Activated CD4-positive, alpha-beta memory T cell treated with anti-CD3 and anti-CD28 coated beads for 36 hours (primary cell): Measurements from ENCODE around the gene NEXMIF. TPM values are rescaled to one million over a fixed set of nuclear protein-coding genes. Genes with fewer than 3 reads are reported as not detected.
"Not testable (repeated sequence)": the region's sequence is repeated elsewhere in the genome, so short reads cannot be mapped to it uniquely, and the experiment has no call there.

Experiments
- CTCF ChIA-PET: fragments of 350-600 bp; sonication (Branson Sonifier 250); formaldehyde crosslinking; loops from one replicate; lab custom pipeline; 2021; ENCODE audit warnings: antibody characterized with exemption, inconsistent platforms; lab: Charles Lee
- POLR2A ChIA-PET: fragments of 350-600 bp; sonication (Branson Sonifier 250); formaldehyde crosslinking; loops from one replicate; lab custom pipeline; 2021; ENCODE audit warnings: antibody characterized with exemption; lab: Charles Lee
- DNase-seq: peaks from one replicate; pipeline ENCODE4 v3.0.0-alpha.2; 2020
- H3K27ac Mint-ChIP-seq: one replicate; pipeline ENCODE4 v1.8.0; 2021; ENCODE audit warnings: mixed read lengths
- H3K27me3 Mint-ChIP-seq: one replicate; pipeline ENCODE4 v1.8.0; 2021; ENCODE audit warnings: mixed read lengths
- H3K36me3 Mint-ChIP-seq: one replicate; pipeline ENCODE4 v1.8.0; 2021; ENCODE audit warnings: mixed read lengths
- H3K4me1 Mint-ChIP-seq: one replicate; pipeline ENCODE4 v1.8.0; 2021; ENCODE audit warnings: low read depth, mixed read lengths
- H3K4me3 Mint-ChIP-seq: one replicate; pipeline ENCODE4 v1.8.0; 2021; ENCODE audit warnings: mild to moderate bottlenecking, mixed read lengths
- H3K9me3 Mint-ChIP-seq: one replicate; pipeline ENCODE4 v1.8.0; 2021; ENCODE audit warnings: mixed read lengths
- intact Hi-C: fragments of 100-400 bp; cut with micrococcal nuclease; formaldehyde crosslinking; loops from one replicate; pipeline ENCODE4 v1.15.1; 2023
- total RNA-seq, 2 experiments: library from RNA; stranded (reverse); gene quantifications; one replicate each; pipeline ENCODE4 v1.2.3, GENCODE V29; 2021

Gene NEXMIF
- under 1 TPM; 0.33 to 0.70 TPM for total RNA-seq

DNA sequence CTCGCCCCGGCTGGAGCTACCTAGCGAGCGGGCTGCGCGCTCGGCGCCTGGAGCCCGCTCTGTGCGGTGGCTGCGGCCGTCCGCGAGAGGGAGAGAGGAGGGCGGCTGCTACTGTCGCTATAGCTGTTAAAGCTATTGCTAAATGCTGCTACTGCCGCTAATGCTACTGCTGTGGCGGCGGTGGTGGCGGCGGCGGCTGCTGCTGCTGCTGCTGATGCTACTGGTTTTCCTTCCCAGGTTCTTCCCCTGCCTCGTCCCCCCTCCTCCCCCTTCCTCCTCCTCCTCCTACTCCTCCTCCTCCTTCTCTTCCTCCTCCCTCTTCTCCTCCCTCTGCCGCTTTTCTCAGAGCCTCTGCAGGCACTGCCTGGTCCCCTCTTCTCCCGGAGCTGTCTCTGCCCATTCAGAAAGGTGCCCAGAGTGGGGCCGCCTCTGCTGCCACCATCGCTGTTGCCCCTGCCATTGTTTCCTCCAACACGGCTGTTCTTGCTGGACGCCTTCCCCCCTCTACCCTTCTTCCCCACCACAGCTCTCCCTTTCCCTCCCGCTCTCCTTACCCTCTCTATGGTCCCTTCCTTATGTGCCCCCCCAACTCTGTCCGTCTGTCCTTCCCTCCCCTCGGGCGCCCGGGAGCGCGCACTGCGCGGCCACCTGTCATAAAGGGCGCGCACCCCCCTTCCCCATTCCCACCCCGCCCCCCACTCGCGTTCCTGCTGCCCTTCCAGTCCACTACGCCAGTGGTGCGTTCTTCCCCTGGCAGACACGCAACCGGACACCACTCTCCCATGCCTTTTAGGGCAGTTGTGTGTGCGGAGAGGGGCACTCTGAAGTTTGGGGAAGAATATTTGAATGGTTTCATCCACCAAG lies at the start of gene NEXMIF:
TSS of gene NEXMIF (minus strand) at position 228 of the 864 bp plus-strand sequence.
- POLR2A ChIA-PET, result interaction anchor here (1.2 kb wide), 1 partner anchor 311 kb away, joined by 3 read pairs; the partner anchor contains the start of gene RLIM
- H3K27ac Mint-ChIP-seq, result peak within 1 kb of the TSS; percentile 64
- intact Hi-C loops, result loop anchor here (2.0 kb wide), 1 partner anchor 349 kb away; the partner anchor contains the start of gene UPRT
- H3K4me1 Mint-ChIP-seq, result peaks cover 8% of the 10 kb centered on the region
- CTCF ChIA-PET, result interaction anchor here (1.0 kb wide), 1 partner anchor 10 kb away, joined by 3 read pairs; no protein-coding TSS in a partner anchor
- DNase-seq, result peak; percentile 51
- H3K9me3 Mint-ChIP-seq, result no peaks in the 10 kb centered on the region
- peak within 1 kb of the TSS; percentile 80 for H3K4me3 Mint-ChIP-seq
- H3K27me3 Mint-ChIP-seq, result peaks cover 8% of the 10 kb centered on the region
- no peaks in the 10 kb centered on the region for H3K36me3 Mint-ChIP-seq

DNA sequence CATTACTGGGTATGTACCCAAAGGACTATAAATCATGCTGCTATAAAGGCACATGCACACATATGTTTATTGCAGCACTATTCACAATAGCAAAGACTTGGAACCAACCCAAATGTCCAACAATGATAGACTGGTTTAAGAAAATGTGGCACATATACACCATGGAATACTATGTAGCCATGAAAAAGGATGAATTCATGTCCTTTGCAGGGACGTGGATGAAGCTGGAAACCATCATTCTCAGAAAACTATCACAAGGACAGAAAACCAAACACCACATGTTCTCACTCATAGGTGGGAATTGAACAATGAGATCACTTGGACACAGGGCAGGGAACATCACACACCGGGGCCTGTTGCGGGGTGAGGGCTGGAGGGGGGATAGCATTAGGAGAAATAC lies 36.7 kb upstream of the NEXMIF start:
- POLR2A ChIA-PET, result not testable (repeated sequence)

DNA sequence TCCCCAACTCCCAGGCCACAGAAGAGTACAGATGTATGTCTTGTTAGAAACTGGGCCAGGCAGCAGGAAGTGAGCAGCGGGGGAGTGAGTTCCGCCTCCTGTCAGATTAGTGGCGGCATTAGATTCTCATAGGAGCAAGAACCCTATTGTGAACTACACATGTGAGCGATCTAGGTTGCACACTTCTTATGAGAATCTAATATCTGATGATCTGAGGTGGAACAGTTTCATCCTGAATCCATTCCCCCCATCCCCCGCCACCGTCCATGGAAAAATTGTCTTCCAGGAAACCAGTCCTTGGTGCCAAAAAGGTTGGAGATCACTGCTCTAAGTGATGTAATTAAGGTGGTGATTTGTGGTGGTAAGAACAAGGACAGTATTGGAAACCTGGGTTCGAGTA lies 24.5 kb upstream of the NEXMIF start:
- intact Hi-C loops, result no loop called here
- ChIA-PET POLR2A (no interaction called here), CTCF (no interaction called here)
- Mint-ChIP-seq H3K27ac (no peak overlapping the region), H3K36me3 (no peaks in the 10 kb centered on the region), H3K4me1 (no peaks in the 10 kb centered on the region), H3K4me3 (no peak overlapping the region), H3K9me3 (peaks cover 1% of the 10 kb centered on the region), H3K27me3 (peaks cover 2% of the 10 kb centered on the region)
- DNase-seq, result no peak

More for the DNA sequence above, 36.7 kb upstream of the NEXMIF start:
- H3K27ac Mint-ChIP-seq, H3K9me3 Mint-ChIP-seq, H3K4me3 Mint-ChIP-seq, CTCF ChIA-PET, DNase-seq, H3K4me1 Mint-ChIP-seq, H3K36me3 Mint-ChIP-seq, H3K27me3 Mint-ChIP-seq, intact Hi-C loops: not testable (repeated sequence)

DNA sequence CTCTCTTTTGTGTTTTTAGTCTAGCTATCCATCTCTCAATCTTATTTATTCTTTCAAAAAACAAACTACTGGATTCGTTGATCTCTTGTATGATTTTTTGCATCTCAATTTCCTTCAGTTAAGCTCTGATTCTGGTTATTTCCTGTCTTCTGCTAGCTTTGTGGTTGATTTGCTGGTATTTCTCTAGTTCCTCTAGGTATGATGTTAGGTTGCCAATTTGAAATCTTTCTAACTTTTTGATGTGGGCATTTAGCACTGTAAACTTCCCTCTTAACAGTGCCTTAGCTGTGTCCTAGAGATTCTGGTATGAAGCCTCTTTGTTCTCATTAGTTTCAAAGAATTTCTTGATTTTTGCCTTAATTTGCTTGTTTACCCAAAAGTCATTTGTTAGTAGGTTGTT lies 15.2 kb upstream of the NEXMIF start:
- CTCF ChIA-PET, result no interaction called here
- no peak for DNase-seq
- H3K4me3 Mint-ChIP-seq, result no peak overlapping the region

DNA sequence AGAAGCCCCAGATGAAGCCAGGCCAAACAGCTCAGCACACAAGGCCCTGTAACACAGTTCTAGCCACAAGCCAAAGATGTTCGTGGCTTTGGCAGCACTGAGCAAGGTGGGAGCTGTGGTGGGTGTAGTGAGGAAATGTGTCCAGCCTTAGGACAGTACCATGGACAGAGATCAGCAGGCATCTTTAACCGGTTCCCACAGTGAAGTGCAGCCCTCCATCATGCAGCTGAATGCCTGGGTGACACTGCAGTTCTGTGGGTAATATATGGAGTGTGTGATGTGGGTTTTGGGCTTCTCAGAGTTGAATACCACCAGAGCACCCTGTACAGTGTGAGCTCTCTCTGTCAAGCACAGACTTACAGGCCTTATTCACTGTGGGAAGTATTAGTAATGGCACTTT lies 6.0 kb upstream of the NEXMIF start:
- no peaks in the 10 kb centered on the region for H3K9me3 Mint-ChIP-seq
- no peak for DNase-seq
- H3K27ac Mint-ChIP-seq, result no peak overlapping the region
- no peaks in the 10 kb centered on the region for H3K36me3 Mint-ChIP-seq
- POLR2A ChIA-PET, result no interaction called here
- CTCF ChIA-PET, result no interaction called here
- H3K4me3 Mint-ChIP-seq, result no peak overlapping the region
- intact Hi-C loops, result no loop called here
- no peaks in the 10 kb centered on the region for H3K27me3 Mint-ChIP-seq
- H3K4me1 Mint-ChIP-seq, result no peaks in the 10 kb centered on the region

More for the DNA sequence above, 15.2 kb upstream of the NEXMIF start:
- H3K4me1 Mint-ChIP-seq, result peaks cover 11% of the 10 kb centered on the region
- POLR2A ChIA-PET, result no interaction called here
- H3K36me3 Mint-ChIP-seq, result no peaks in the 10 kb centered on the region
- no peak overlapping the region for H3K27ac Mint-ChIP-seq
- intact Hi-C loops, result no loop called here
- peaks cover 2% of the 10 kb centered on the region for H3K9me3 Mint-ChIP-seq
- H3K27me3 Mint-ChIP-seq, result no peaks in the 10 kb centered on the region

DNA sequence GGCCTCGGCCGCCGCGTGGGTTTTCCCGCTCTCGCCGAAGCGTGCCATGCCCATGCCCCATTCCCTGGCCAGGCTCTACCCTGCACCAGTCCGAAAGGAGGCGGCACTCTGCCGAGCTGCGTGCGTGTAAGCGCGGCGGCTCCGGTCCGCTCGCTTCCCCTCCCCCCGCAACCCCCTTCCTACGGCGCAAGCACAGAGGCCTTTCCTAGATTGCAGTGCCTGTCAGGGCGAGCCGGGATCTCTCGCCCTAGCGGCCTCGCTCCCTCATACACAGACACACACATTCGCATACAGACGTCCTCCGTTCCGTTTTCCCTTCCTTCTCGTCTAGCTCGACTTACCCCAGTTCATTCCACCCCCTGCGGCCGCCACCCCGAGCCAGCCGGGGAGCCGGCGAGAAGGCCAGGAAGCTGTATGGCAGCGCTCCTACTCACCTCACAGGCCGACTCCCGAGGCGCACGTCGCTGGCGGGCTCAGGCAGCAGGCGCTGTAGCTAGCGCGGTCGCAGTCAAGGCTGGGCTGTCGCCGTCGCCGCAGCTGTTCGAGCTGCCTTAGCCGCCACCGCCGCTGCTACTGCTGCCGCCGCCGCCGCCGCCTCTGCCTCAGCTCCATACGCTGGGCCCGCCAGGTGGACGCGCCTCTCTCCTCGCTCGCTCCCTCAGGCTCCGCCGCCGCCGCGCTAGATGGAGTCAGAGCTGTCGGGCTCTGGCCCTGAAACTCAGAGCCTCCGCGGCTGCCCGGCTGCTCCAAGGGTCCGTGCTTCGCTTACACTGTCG lies 615 bp downstream of the NEXMIF start:
- CTCF ChIA-PET, result interaction anchor here (1.0 kb wide), 1 partner anchor 11 kb away, joined by 3 read pairs; no protein-coding TSS in a partner anchor
- intact Hi-C loops, result loop anchor here (1.0 to 2.0 kb wide), 2 partner anchors 310 to 350 kb away; partner anchors contain the start of genes RLIM and UPRT

DNA sequence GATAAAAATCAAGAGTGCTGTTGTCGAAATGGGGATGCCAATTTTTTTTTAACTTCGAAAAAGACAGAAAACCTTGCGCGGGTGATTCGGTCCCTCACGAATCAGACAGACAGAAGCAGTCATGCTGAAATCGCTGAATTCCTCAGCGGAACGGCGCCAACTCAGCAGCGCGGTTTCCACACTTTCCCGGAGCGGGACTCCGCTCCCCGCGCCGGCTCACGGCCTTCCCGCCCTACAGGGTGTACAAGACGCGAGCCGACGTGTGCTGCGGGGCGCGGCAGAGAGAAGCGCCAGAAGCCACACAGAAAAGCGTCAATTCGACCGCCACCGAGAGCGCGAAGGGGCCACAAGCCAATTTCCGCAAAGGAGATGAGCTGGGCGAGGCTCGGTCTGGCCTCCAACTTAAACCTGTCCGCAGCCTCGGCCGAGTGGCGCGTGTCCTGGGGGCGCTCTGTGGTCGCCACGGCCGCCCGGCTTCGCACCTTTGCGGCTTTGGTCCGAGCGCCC lies 1.3 kb downstream of the NEXMIF start:
- Mint-ChIP-seq H3K27ac (no peak overlapping the region), H3K4me1 (peaks cover 8% of the 10 kb centered on the region)
- intact Hi-C loops, result loop anchor here (1.0 to 2.0 kb wide), 2 partner anchors 310 to 351 kb away; partner anchors contain the start of genes RLIM and UPRT

More for the DNA sequence above, 615 bp downstream of the NEXMIF start:
- Mint-ChIP-seq H3K4me3 (peak overlapping the region; percentile 80), H3K4me1 (peaks cover 8% of the 10 kb centered on the region), H3K36me3 (no peaks in the 10 kb centered on the region), H3K27ac (peak overlapping the region; percentile 64), H3K9me3 (no peaks in the 10 kb centered on the region), H3K27me3 (peaks cover 8% of the 10 kb centered on the region)
- peak; percentile 47 for DNase-seq
- POLR2A ChIA-PET, result interaction anchor here (1.2 kb wide), 1 partner anchor 310 kb away, joined by 3 read pairs; the partner anchor contains the start of gene RLIM

DNA sequence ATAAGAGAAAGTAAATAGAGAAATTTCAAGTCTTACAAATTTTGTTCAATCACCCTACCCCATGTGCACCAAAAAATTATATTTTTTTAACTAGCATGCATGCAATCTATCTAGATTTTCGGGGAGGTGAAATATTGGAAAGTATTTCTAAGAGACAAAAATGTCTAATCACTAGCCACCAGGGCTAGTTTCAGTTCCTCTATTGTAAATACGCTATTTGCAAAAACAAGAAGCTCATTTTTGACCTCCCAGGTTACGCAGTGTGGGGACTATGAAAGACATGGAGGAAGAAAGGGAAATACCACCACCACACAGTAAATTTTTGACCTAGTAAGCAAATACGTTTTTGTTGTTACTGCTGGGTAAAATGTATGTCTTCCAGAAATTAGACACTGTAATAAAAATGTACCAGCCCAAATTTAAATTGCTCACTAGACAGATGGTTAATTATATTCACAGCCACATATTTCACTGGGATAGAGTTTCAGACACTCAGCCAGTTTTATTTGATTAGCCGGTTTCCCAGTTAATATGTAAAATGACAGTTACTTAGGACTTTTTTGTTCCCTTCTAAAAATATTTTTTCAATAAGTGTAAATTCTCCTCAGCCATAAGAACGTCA lies 2.2 kb downstream of the NEXMIF start:
- no peaks in the 10 kb centered on the region for H3K9me3 Mint-ChIP-seq

More for the DNA sequence above, 1.3 kb downstream of the NEXMIF start:
- Mint-ChIP-seq H3K4me3 (peak overlapping the region; percentile 80), H3K27me3 (peaks cover 8% of the 10 kb centered on the region), H3K36me3 (no peaks in the 10 kb centered on the region), H3K9me3 (no peaks in the 10 kb centered on the region)
- ChIA-PET POLR2A (no interaction called here), CTCF (no interaction called here)
- peak; percentile 24 for DNase-seq

DNA sequence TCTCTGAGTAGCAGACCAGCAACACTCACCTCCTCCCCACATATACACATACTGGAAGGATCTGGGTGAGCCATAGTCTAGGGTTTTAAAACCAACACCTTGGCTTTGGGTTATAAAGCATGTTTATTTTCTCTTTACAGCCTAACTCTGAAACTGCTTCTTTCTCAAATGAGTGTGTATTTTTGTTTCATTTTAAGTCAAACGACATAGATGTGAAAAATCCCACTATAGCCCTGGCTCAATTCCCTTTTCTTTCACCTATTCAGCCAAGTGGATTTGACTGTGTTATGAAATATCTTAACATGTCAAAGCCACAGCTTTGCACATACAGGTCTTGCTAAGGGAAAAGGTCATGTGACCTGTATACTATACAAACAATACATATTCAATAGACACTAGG lies 13.8 kb downstream of the NEXMIF start:
- no peak for DNase-seq
- ChIA-PET POLR2A (no interaction called here), CTCF (no interaction called here)
- H3K4me1 Mint-ChIP-seq, result no peaks in the 10 kb centered on the region
- H3K36me3 Mint-ChIP-seq, result no peaks in the 10 kb centered on the region
- no peak overlapping the region for H3K4me3 Mint-ChIP-seq
- no peaks in the 10 kb centered on the region for H3K27me3 Mint-ChIP-seq
- intact Hi-C loops, result no loop called here
- H3K27ac Mint-ChIP-seq, result no peak overlapping the region
- H3K9me3 Mint-ChIP-seq, result no peaks in the 10 kb centered on the region

More for the DNA sequence above, 2.2 kb downstream of the NEXMIF start:
- intact Hi-C loops, result no loop called here
- DNase-seq, result no peak
- Mint-ChIP-seq H3K36me3 (no peaks in the 10 kb centered on the region), H3K27ac (no peak overlapping the region), H3K4me3 (no peak overlapping the region), H3K27me3 (peaks cover 8% of the 10 kb centered on the region), H3K4me1 (peaks cover 8% of the 10 kb centered on the region)
- ChIA-PET CTCF (no interaction called here), POLR2A (no interaction called here)

DNA sequence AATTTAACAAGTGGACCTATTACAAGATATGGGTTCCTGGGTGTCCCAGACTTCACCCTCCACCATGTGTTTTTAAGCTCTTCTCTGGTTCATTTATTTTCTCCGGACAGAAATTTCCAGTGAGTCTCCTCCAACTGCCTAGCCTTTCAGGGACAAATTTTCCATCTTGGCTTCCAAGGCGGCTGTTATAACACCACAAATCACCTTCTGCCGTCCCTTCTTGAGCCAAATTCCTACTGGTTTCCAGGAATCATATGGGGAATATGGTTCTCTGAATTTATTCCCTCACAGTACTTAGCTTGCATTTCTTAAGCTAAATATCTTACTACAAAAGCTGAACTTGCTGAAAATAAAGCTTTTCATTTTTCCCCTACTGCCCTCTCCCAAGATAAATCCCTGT lies 18.8 kb downstream of the NEXMIF start:
- CTCF ChIA-PET, result no interaction called here
- intact Hi-C loops, result no loop called here
- POLR2A ChIA-PET, result no interaction called here
- H3K9me3 Mint-ChIP-seq, result no peaks in the 10 kb centered on the region
- no peaks in the 10 kb centered on the region for H3K4me1 Mint-ChIP-seq
- H3K4me3 Mint-ChIP-seq, result no peak overlapping the region
- DNase-seq, result no peak
- no peak overlapping the region for H3K27ac Mint-ChIP-seq
- no peaks in the 10 kb centered on the region for H3K36me3 Mint-ChIP-seq
- no peaks in the 10 kb centered on the region for H3K27me3 Mint-ChIP-seq

DNA sequence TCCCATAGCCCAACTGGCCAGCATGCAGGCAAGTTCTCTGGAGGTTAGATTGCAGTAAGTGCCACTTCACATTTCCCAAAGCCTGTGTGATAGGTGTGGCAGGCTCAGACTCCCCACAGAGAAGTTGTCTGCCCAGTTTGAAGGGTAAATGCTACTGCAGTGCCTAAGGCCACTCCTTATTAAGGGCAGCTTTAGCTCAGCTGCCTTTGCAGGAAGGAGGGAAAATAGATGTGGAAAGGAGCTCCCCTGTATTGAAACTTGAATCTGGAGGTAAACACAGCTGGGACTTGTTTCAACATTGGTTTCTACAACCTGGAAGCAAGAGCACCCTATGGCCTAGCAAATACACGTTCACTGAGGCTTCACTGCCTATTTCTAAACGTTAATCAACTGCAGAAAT lies 22.4 kb downstream of the NEXMIF start:
- Mint-ChIP-seq H3K4me1 (no peaks in the 10 kb centered on the region), H3K27me3 (no peaks in the 10 kb centered on the region), H3K36me3 (no peaks in the 10 kb centered on the region), H3K4me3 (no peak overlapping the region), H3K9me3 (no peaks in the 10 kb centered on the region), H3K27ac (no peak overlapping the region)
- intact Hi-C loops, result no loop called here
- ChIA-PET CTCF (no interaction called here), POLR2A (no interaction called here)
- no peak for DNase-seq
